ENCODE data around the gene P2RY2.

GRCh38 chr11:73281201-73281741 lies 63.2 kb downstream of the P2RY2 start:
- TF ChIP-seq CTCF (IDR thresholded peaks at IDR 0.05) (no peak), EZH2 (IDR thresholded peaks at IDR 0.05) (no peak)

Data from neural progenitor cell (in vitro differentiated cells).